Neural cell (in vitro differentiated cells): ENCODE data around the gene NPFF. TPM values are rescaled to one million over a fixed set of nuclear protein-coding genes. Genes with fewer than 3 reads are reported as not detected.

Experiments
- H2AFZ ChIP-seq: fragments of 200-600, 300-800 bp; sonication (generic), shearing (Covaris generic); 2 replicates; pipeline ENCODE4 v1.6.0; 2014; ENCODE audit warnings: low read depth, mild to moderate bottlenecking, antibody characterized with exemption, low read length, moderate library complexity
- H3F3A ChIP-seq: fragments of 200-600 bp; shearing (Covaris generic); 2 replicates; pipeline ENCODE4 v1.6.1; 2016; ENCODE audit warnings: mild to moderate bottlenecking, moderate library complexity, mixed read lengths, antibody characterized with exemption, low read length; ENCODE audit not compliant: insufficient read depth, poor library complexity, severe bottlenecking
- H3K27ac ChIP-seq: fragments of 200-600, 300-800 bp; sonication (generic), shearing (Covaris generic); 2 replicates; pipeline ENCODE4 v1.5.1; 2014; ENCODE audit warnings: mild to moderate bottlenecking, low read length, moderate library complexity
- H3K27me3 ChIP-seq: fragments of 300-800, 200-600 bp; sonication (generic), shearing (Covaris generic); 2 replicates; pipeline ENCODE4 v1.6.0; 2014; ENCODE audit warnings: mild to moderate bottlenecking, low read depth, low read length, moderate library complexity; ENCODE audit not compliant: insufficient read depth
- H3K36me3 ChIP-seq: fragments of 300-800, 200-600 bp; sonication (generic), shearing (Covaris generic); 2 replicates; pipeline ENCODE4 v1.5.1; 2014; ENCODE audit warnings: mild to moderate bottlenecking, antibody characterized with exemption, low read length, moderate library complexity; ENCODE audit not compliant: insufficient read depth
- H3K4me2 ChIP-seq: fragments of 300-800, 200-600 bp; sonication (generic), shearing (Covaris generic); 2 replicates; pipeline ENCODE4 v1.6.0; 2014; ENCODE audit warnings: mild to moderate bottlenecking, low read length
- H3K4me3 ChIP-seq: fragments of 300-800, 200-600 bp; sonication (generic), shearing (Covaris generic); 2 replicates; pipeline ENCODE4 v1.5.1; 2014; ENCODE audit warnings: mild to moderate bottlenecking, low read length, moderate library complexity
- H3K79me2 ChIP-seq: fragments of 200-600 bp; shearing (Covaris generic); replicated peaks from 2 replicates; pipeline ENCODE4 v1.6.0; 2014; ENCODE audit warnings: mild to moderate bottlenecking, low read length, moderate library complexity; ENCODE audit not compliant: insufficient read depth
- H3K9ac ChIP-seq: fragments of 300-800, 200-600 bp; sonication (generic), shearing (Covaris generic); 2 replicates; pipeline ENCODE4 v1.6.1; 2016; ENCODE audit warnings: mild to moderate bottlenecking, low read length, mixed read lengths
- H3K9me2 ChIP-seq: fragments of 200-600 bp; shearing (Covaris generic); 2 replicates; pipeline ENCODE4 v1.6.1; 2016; ENCODE audit warnings: mild to moderate bottlenecking, low read length, mixed read lengths; ENCODE audit not compliant: insufficient read depth
- H3K9me3 ChIP-seq: fragments of 200-600, 300-800 bp; sonication (generic), shearing (Covaris generic); 2 replicates; pipeline ENCODE4 v1.6.1; 2016; ENCODE audit warnings: mild to moderate bottlenecking, mixed run types, low read length, moderate library complexity, mixed read lengths
- H4K20me1 ChIP-seq: fragments of 200-600 bp; shearing (Covaris generic); 2 replicates; pipeline ENCODE4 v1.6.1; 2016; ENCODE audit warnings: mild to moderate bottlenecking, mixed run types; ENCODE audit not compliant: insufficient read depth
- EP300 ChIP-seq: fragments of 450-650 bp; conservative IDR thresholded peaks from 2 replicates; pipeline ENCODE4 v1.6.1; 2014; ENCODE audit warnings: antibody characterized with exemption, mild to moderate bottlenecking, moderate library complexity; ENCODE audit not compliant: poor library complexity, severe bottlenecking
- EZH2 ChIP-seq: fragments of 200-600, 300-800 bp; shearing (Covaris generic), sonication (generic); IDR thresholded peaks from 2 replicates; pipeline ENCODE4 v1.6.1; 2014; ENCODE audit warnings: antibody characterized with exemption, low read length, borderline replicate concordance, mild to moderate bottlenecking; ENCODE audit not compliant: insufficient read depth, poor library complexity, severe bottlenecking
- MXI1 ChIP-seq: fragments of 450-650 bp; conservative IDR thresholded peaks from 2 replicates; pipeline ENCODE4 v1.6.1; 2014; ENCODE audit warnings: antibody characterized with exemption, mild to moderate bottlenecking; ENCODE audit not compliant: poor library complexity, severe bottlenecking
- POLR2AphosphoS5 ChIP-seq: IDR thresholded peaks from 2 replicates; pipeline ENCODE4 v1.6.1; 2012
- RAD21 ChIP-seq: fragments of 450-650 bp; conservative IDR thresholded peaks from 2 replicates; pipeline ENCODE4 v1.6.1; 2014; ENCODE audit warnings: antibody characterized with exemption, mild to moderate bottlenecking, moderate library complexity
- SMC3 ChIP-seq: fragments of 450-650 bp; conservative IDR thresholded peaks from 2 replicates; pipeline ENCODE4 v1.6.1; 2014; ENCODE audit warnings: antibody characterized with exemption, mild to moderate bottlenecking, moderate library complexity; ENCODE audit not compliant: poor library complexity
- TAF1 ChIP-seq: IDR thresholded peaks from 2 replicates; pipeline ENCODE4 v1.6.1; 2012; ENCODE audit warnings: low read depth
- polyA plus RNA-seq: library from polyadenylated mRNA; depleted of rRNA; stranded (reverse); fragments of >200 nt; gene quantifications from 2 replicates; pipeline ENCODE4 v1.2.3, GENCODE V29; 2014
- TF ChIP-seq, protein P1 (sequence below): IDR thresholded peaks from 2 replicates; pipeline ENCODE4 v1.6.1; 2012; ENCODE audit warnings: borderline replicate concordance
- TF ChIP-seq, protein P2 (sequence below): fragments of 450-650 bp; IDR thresholded peaks from 2 replicates; pipeline ENCODE4 v1.5.1; 2014; ENCODE audit warnings: antibody characterized with exemption, mild to moderate bottlenecking, moderate library complexity; ENCODE audit not compliant: poor library complexity, severe bottlenecking

Gene NPFF
- polyA plus RNA-seq, 1 donor from 2014 or later: not detected

DNA sequence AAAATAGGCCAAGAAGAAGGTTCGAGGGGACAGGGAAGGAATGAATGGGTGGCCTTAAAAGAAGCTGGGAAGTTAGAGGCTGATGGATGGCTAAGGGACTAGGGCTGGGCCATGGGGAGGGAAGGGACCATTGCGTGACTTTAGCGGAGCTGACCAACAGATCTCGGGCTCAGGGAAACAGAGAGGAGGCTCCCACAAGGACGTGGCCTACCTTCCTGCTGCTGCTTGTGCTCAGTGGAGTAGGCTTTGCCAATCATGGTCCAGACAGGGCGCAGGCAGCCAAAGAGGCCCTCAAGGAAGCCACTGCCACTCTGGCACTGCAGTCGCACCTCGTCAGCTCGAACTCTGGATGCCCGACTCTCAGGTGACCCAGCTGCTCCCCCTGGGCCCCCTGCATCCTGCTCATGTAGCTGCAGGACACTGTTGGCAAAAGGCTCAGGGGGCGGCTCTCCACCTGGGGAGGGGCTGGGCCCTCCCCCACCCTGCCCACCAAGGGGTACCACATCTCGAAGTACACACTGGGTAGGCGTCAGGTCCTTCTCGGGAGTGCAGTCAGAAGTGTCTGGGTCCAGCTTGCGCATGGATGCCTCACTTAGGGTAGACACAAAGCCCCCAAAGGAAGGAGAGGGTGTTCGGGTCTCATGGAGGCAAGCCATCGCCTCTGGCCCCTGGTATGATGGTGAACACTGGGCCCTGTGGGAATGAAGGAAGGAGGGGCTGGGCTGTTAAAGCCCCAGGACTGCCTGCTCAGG is 20.4 kb downstream of the NPFF start:
- H3K36me3 ChIP-seq: no peaks in the 10 kb centered on the region
- peaks cover 7% of the 10 kb centered on the region for H4K20me1 ChIP-seq

DNA sequence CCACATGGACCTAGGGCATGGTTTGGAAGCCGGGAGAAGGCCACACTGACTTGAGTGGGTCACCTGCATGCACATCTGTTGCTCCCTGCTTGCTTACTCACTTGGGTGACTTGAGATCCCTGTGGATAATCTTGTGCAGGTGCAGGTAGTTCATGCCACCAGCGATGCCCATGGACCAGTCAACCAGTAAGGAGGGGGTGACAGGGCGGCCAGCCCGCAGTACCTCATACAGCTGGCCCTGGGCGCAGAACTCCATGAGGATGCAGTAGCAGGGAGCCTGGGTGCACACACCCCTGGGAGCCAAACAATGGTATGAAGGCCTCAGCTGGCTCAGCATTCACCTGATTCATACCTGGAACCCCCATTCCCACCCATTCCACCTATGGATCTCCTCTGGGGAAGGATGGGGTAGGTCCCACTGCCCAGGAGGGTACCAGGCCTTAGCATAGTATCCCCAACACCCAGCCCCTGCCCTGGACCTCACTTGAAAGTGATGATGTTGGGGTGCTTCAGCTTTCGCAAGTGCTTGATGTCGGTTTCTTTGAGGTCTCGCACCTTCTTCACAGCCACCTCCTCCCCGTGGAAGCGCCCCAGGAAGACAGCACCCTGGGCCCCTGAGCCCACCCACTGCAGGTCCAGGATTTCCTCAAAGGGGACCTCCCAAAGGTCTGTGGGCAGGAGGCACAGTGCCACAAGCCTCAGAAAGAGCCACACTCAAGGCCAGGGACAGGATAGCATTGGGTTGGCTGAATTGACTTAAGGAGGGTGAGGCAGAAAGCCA is 21.1 kb downstream of the NPFF start:
- Histone ChIP-seq H4K20me1 (peaks cover 7% of the 10 kb centered on the region), H3K27ac (no peak overlapping the region), H3K36me3 (no peaks in the 10 kb centered on the region)

More for the DNA sequence above, 20.4 kb downstream of the NPFF start:
- peaks cover 23% of the 10 kb centered on the region for H3K79me2 ChIP-seq
- no peak overlapping the region for H3K4me3 ChIP-seq
- H3K4me2 ChIP-seq: no peak overlapping the region
- H3K9me3 ChIP-seq: no peaks in the 10 kb centered on the region
- no peaks in the 10 kb centered on the region for H3K9me2 ChIP-seq
- H3K27me3 ChIP-seq: no peaks in the 10 kb centered on the region
- TF ChIP-seq POLR2AphosphoS5: no peak
- TF ChIP-seq MXI1: no peak
- no peak for TF ChIP-seq TAF1
- no peak for TF ChIP-seq RAD21
- no peak for TF ChIP-seq SMC3
- TF ChIP-seq EZH2: no peak
- TF ChIP-seq EP300: no peak
- TF ChIP-seq, protein P1, sequence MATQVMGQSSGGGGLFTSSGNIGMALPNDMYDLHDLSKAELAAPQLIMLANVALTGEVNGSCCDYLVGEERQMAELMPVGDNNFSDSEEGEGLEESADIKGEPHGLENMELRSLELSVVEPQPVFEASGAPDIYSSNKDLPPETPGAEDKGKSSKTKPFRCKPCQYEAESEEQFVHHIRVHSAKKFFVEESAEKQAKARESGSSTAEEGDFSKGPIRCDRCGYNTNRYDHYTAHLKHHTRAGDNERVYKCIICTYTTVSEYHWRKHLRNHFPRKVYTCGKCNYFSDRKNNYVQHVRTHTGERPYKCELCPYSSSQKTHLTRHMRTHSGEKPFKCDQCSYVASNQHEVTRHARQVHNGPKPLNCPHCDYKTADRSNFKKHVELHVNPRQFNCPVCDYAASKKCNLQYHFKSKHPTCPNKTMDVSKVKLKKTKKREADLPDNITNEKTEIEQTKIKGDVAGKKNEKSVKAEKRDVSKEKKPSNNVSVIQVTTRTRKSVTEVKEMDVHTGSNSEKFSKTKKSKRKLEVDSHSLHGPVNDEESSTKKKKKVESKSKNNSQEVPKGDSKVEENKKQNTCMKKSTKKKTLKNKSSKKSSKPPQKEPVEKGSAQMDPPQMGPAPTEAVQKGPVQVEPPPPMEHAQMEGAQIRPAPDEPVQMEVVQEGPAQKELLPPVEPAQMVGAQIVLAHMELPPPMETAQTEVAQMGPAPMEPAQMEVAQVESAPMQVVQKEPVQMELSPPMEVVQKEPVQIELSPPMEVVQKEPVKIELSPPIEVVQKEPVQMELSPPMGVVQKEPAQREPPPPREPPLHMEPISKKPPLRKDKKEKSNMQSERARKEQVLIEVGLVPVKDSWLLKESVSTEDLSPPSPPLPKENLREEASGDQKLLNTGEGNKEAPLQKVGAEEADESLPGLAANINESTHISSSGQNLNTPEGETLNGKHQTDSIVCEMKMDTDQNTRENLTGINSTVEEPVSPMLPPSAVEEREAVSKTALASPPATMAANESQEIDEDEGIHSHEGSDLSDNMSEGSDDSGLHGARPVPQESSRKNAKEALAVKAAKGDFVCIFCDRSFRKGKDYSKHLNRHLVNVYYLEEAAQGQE: no peak
- TF ChIP-seq, protein P2, sequence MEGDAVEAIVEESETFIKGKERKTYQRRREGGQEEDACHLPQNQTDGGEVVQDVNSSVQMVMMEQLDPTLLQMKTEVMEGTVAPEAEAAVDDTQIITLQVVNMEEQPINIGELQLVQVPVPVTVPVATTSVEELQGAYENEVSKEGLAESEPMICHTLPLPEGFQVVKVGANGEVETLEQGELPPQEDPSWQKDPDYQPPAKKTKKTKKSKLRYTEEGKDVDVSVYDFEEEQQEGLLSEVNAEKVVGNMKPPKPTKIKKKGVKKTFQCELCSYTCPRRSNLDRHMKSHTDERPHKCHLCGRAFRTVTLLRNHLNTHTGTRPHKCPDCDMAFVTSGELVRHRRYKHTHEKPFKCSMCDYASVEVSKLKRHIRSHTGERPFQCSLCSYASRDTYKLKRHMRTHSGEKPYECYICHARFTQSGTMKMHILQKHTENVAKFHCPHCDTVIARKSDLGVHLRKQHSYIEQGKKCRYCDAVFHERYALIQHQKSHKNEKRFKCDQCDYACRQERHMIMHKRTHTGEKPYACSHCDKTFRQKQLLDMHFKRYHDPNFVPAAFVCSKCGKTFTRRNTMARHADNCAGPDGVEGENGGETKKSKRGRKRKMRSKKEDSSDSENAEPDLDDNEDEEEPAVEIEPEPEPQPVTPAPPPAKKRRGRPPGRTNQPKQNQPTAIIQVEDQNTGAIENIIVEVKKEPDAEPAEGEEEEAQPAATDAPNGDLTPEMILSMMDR: no peak
- H3K27ac ChIP-seq: no peak overlapping the region
- no peak overlapping the region for H3K9ac ChIP-seq
- no peak overlapping the region for H2AFZ ChIP-seq
- H3F3A ChIP-seq: no peaks in the 10 kb centered on the region

More for the DNA sequence above, 21.1 kb downstream of the NPFF start:
- Histone ChIP-seq H3K9ac (no peak overlapping the region), H2AFZ (no peak overlapping the region), H3K79me2 (peaks cover 23% of the 10 kb centered on the region), H3F3A (no peaks in the 10 kb centered on the region), H3K9me3 (no peaks in the 10 kb centered on the region), H3K4me2 (no peak overlapping the region), H3K4me3 (no peak overlapping the region), H3K27me3 (no peaks in the 10 kb centered on the region), H3K9me2 (no peaks in the 10 kb centered on the region)
- TF ChIP-seq POLR2AphosphoS5 (no peak), RAD21 (no peak), TAF1 (no peak), MXI1 (no peak)
